Subcutaneous abdominal adipose tissue (tissue), 5 donors: ENCODE results near the gene PRKCZ.

ENCODE experiments used
- H3K27ac ChIP-seq: one replicate; pipeline ENCODE4 v1.7.0; 2013; ENCODE audit warnings: low read depth, mild to moderate bottlenecking, inconsistent platforms, low read length, moderate library complexity
- H3K27me3 ChIP-seq, 5 donors: one replicate each; pipeline ENCODE4 v1.7.0; 2013; ENCODE audit warnings: low read length in 5 of 5, inconsistent platforms in 1 of 5; ENCODE audit not compliant: control insufficient read depth in 5 of 5, insufficient read depth in 4 of 5
- H3K36me3 ChIP-seq, 5 donors: one replicate each; pipeline ENCODE4 v1.7.0; 2013; ENCODE audit warnings: low read length in 5 of 5; ENCODE audit not compliant: control insufficient read depth in 5 of 5, insufficient read depth in 5 of 5
- H3K4me1 ChIP-seq, 5 donors: one replicate each; pipeline ENCODE4 v1.7.0; 2013; ENCODE audit warnings: low read length in 5 of 5, mild to moderate bottlenecking in 3 of 5, moderate library complexity in 1 of 5; ENCODE audit not compliant: control insufficient read depth in 5 of 5, insufficient read depth in 5 of 5
- H3K4me3 ChIP-seq, 5 donors: one replicate each; pipeline ENCODE4 v1.7.0; 2013; ENCODE audit warnings: low read length in 5 of 5, low read depth in 1 of 5
- H3K9ac ChIP-seq, 5 donors: one replicate each; pipeline ENCODE4 v1.7.0; 2013; ENCODE audit warnings: low read length in 5 of 5, mild to moderate bottlenecking in 4 of 5, moderate library complexity in 3 of 5
- H3K9me3 ChIP-seq, 5 donors: one replicate each; pipeline ENCODE4 v1.7.0; 2013; ENCODE audit warnings: low read length in 5 of 5; ENCODE audit not compliant: control insufficient read depth in 5 of 5
- donor health status: healthy.
- donor health status: healthy.
- donor health status: healthy.
- donor health status: healthy.
- donor health status: healthy.

Gene PRKCZ

DNA sequence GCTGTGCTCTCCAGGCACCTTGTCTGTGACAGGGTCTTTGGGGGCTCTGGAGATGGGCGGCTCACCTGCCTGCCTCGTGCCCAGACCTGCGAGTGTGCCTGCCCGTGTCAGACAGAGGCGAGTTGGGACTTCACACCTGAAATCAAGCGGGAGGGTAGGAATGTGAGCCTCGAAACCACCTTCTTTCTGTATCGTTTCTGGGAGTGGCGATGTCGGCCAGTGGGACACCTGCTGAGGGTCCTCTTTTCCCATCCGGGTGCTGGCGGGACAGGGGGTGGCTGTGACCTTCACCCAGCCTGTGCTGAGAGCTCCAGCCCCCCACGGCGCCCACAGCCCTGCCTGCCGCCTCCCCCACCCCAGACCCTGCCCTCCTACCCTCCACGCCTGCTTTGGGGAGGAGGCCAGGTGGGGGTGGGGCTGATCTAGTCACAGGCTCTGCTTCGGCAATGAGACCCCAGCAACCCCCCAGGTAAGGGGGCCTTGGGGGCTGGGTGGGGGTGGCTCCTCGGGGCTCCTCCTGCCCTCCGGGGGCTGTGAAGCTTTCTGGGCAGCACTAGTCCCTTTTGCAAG lies 160.0 kb downstream of the PRKCZ start:
- Histone ChIP-seq H3K9ac (peak overlapping the region in 1 of 5 donors; percentile 43), H3K27ac (peak overlapping the region; percentile 86), H3K36me3 (no peaks in the 10 kb centered on the region), H3K27me3 (no peaks in the 10 kb centered on the region), H3K4me3 (no peak overlapping the region), H3K9me3 (no peaks in the 10 kb centered on the region), H3K4me1 (peaks cover 12 to 85% (median 74%) of the 10 kb centered on the region in 5 donors)

DNA sequence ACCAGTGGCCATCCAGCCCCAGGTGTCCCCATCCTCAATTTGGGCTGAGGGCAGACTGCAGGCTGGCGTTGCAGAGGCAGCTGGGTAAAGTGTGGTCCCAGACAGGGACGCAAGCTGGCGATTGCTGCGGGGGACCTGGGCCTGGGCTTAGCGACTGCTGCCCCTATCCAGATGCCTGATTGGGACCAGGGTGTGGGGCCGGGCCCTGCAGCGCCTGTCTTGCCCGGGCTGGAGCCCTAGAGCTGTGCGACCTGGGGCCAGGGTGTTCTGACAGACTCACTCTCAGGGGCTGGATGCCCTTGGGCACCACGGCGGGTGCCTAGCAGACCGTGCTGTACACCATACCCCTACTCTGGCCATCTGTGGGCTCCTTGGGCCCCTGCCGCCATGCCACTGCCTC lies 160.6 kb downstream of the PRKCZ start:
- Histone ChIP-seq H3K4me3 (no peak overlapping the region), H3K27me3 (no peaks in the 10 kb centered on the region), H3K9ac (no peak overlapping the region), H3K4me1 (peaks cover 12 to 80% (median 69%) of the 10 kb centered on the region in 5 donors), H3K36me3 (no peaks in the 10 kb centered on the region), H3K27ac (no peak overlapping the region), H3K9me3 (no peaks in the 10 kb centered on the region)

- Histone ChIP-seq H3K9me3 (no peaks in the 10 kb centered on the region), H3K27ac (peak overlapping the region; percentile 99), H3K27me3 (no peaks in the 10 kb centered on the region), H3K36me3 (no peaks in the 10 kb centered on the region), H3K4me1 (peaks cover 12 to 67% (median 58%) of the 10 kb centered on the region in 5 donors), H3K4me3 (peak overlapping the region in 4 of 5 donors; percentile 46 to 63 (median 52)), H3K9ac (peak overlapping the region in 4 of 5 donors; percentile 25 to 83 (median 66))
Measured at GRCh38 chr1:2212274-2212531, 162.0 kb downstream of the PRKCZ start.

DNA sequence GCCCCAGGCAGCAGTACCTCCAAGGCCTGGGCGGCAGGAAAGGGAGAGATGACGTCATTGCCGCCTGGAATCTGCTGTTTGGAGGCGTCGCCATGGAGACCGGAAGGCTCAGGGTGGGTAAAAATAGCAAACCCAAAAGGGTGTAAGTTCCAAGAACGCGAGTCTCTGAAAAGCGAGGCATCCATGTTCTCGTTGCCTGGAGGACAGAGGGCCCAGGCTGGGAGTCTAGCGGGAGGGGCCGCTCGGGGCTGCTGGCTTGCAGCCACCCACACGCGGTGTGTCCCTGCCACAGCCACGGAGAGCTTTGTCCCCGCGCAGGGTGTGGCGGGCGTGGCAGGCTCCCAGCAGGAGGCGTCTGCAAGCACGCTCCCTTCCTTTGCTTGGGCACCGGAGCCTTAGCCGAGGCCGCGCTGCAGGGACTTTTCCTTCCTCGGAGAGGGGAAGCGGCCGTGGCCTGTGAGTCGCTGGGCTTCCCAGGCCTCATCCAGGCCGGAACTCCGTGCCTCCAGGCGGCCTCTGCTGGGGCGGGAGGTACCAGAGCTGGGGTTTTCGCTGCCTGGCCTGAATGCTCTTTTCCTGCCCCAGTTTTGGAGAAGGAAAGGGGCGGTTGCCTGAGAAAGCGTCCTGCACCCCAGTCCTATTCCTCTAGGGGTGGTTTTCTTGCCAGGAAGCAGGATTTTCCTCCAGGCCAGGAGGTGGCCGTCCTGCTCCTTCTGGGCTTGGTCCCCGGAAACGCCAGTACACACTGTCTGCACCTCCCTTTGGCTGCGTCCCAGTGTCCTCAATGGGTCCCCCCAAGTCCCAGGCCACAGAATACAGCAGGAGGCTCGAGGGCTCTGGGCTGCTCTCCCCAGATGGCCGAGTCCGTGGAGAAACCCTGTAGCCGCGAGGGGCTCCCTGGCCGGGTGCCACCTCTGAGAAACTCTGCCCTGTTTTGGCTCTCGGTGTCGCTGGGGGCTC lies 162.6 kb downstream of the PRKCZ start:
- Histone ChIP-seq H3K4me1 (peaks cover 12 to 61% (median 52%) of the 10 kb centered on the region in 5 donors), H3K36me3 (no peaks in the 10 kb centered on the region), H3K27me3 (no peaks in the 10 kb centered on the region), H3K9ac (peak overlapping the region; percentile 44 to 95 (median 90)), H3K9me3 (no peaks in the 10 kb centered on the region), H3K27ac (peak overlapping the region; percentile 99), H3K4me3 (peak overlapping the region; percentile 47 to 75 (median 55))

DNA sequence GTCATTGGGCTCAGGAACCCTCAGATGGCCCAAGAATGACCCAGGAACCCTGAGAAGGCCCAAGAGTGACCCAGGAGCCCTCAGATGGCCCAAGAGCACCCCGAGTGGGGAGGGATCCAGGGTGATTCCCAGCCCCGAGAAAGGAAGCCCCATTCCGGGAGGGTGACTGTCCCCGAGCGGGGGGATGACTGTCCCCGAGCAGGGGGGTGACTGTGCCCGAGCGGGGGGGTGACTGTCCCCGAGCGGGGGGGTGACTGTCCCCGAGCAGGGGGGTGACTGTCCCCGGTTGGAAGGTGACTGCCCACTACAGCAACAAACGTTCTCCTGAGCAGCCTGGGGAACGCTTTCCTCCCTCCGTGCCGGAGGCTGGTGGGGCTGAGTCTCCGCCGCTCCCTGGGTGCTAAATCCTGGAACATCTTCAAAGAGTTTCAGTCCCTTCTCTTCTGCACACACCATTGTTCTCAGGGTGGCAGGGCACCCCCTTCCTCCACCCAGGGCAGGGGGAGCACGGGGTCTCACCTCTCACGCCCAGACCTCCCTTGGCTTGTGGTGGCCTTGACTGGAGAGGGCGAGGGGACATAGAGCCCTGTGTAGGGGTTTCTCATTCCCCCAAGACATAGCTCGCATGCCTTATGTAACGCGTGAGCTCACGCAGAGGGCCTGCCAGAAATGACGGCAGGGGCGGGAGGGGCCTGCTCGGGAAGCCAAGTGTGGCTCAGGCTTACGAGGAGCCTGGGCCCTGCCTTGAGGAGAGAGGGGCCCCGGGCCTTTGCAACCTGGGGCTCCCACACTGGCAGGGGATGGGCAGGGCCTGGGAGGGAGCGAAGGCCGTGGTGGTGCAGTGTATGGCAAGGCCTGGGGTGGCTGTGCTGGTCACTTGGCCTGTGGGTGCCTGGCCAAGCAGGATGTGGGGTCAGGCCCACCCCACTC lies 163.6 kb downstream of the PRKCZ start:
- Histone ChIP-seq H3K4me1 (peaks cover 9 to 51% (median 42%) of the 10 kb centered on the region in 5 donors), H3K36me3 (no peaks in the 10 kb centered on the region), H3K9ac (peak overlapping the region; percentile 85 to 95 (median 90)), H3K4me3 (peak overlapping the region; percentile 40 to 66 (median 55)), H3K27ac (peak overlapping the region; percentile 99), H3K27me3 (no peaks in the 10 kb centered on the region), H3K9me3 (no peaks in the 10 kb centered on the region)

DNA sequence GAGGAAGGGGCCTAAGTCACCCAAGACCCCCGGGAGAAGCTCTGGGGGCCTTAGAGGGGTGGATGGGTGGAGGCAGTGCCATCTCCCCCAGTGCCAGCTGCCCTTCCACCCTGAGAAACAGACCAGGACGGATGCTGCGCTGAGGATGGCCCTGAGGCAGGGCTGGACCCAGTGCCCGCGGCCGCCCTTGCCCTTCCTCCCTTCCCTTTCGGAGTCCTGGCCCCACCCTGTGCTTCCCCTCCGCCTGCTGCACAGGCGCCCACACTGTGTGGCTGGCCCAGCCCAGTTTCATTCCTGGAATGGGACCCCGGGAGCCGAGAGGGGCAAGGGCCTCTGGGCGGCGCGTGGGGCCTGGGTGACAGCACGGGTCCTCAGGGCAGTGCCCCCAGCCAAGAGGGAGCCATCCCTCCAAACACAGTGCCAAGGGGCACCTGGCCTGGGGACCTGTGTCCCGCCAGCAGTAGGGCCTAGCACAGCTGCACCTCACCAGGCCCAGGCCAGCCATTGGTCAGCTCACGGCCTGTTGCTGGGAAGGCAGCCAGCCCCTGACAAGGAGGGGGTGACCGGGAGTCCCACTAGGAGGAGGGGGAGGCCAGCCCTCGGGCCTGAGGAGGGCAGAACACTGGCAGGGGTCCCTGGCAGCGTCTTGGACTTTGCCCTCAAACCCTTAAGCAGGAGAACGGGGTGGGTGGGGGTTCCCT lies 164.5 kb downstream of the PRKCZ start:
- Histone ChIP-seq H3K4me1 (peaks cover 9 to 42% (median 33%) of the 10 kb centered on the region in 5 donors), H3K4me3 (peak overlapping the region in 1 of 5 donors; percentile 38), H3K9me3 (no peaks in the 10 kb centered on the region), H3K27me3 (no peaks in the 10 kb centered on the region), H3K27ac (peak overlapping the region; percentile 99), H3K9ac (peak overlapping the region; percentile 85 to 95 (median 90)), H3K36me3 (no peaks in the 10 kb centered on the region)

DNA sequence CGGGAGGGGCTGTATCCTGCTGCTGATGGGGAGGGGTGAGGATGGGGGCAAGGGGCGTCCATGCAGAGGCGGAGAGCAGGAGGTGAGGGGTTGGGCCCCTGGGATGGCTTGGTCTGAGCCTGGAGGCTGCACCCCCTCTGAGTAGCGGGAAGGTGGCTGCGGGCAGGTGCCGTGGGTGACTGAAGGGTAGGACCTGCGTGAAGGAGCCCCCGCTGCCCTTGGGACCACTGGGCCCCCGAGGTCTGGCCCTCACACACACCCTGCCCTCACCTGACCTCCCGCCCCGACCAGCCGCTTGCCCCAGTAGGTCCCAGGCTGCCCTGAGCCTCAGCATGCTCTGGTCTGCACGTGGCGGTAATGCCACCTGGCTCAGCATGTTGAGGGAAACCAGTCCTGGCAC lies 165.1 kb downstream of the PRKCZ start:
- no peak overlapping the region for H3K27ac ChIP-seq
- no peak overlapping the region for H3K4me3 ChIP-seq
- H3K4me1 ChIP-seq: peaks cover 9 to 37% (median 30%) of the 10 kb centered on the region in 5 donors
- H3K36me3 ChIP-seq: no peaks in the 10 kb centered on the region
- H3K9ac ChIP-seq: no peak overlapping the region
- no peaks in the 10 kb centered on the region for H3K27me3 ChIP-seq
- no peaks in the 10 kb centered on the region for H3K9me3 ChIP-seq

- no peaks in the 10 kb centered on the region for H3K9me3 ChIP-seq
- no peak overlapping the region for H3K27ac ChIP-seq
- H3K4me3 ChIP-seq: no peak overlapping the region
- H3K27me3 ChIP-seq: no peaks in the 10 kb centered on the region
- peaks cover 9 to 31% (median 30%) of the 10 kb centered on the region in 5 donors for H3K4me1 ChIP-seq
- H3K36me3 ChIP-seq: no peaks in the 10 kb centered on the region
- no peak overlapping the region for H3K9ac ChIP-seq
Measured at GRCh38 chr1:2215909-2216766, 165.9 kb downstream of the PRKCZ start.

DNA sequence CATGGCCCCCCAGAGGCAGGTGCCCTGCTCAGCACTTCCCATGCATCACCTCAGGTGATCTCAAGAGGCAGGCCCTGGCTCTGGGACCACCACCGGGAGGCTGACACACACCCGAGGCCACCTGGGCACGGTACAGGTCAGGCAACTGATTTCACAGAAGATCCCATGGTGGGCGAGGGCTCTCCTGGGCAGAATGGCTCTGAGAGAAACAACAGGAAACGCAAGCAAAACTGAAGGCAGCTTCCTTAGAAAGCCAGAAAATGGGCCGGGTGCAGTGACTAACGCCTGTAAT lies 166.5 kb downstream of the PRKCZ start:
- Histone ChIP-seq H3K9me3 (no peaks in the 10 kb centered on the region), H3K27me3 (no peaks in the 10 kb centered on the region), H3K27ac (no peak overlapping the region), H3K36me3 (no peaks in the 10 kb centered on the region), H3K4me1 (peaks cover 9 to 31% (median 30%) of the 10 kb centered on the region in 5 donors), H3K4me3 (no peak overlapping the region), H3K9ac (no peak overlapping the region)
